Stimulated activated CD4-positive, alpha-beta T cell treated with anti-CD3 and anti-CD28 coated beads, Interleukin-15, amount 100 ng/mL, for 48 hours (primary cell): Measurements from ENCODE around the gene TAGLN2.

Experiments used
- DNase-seq, 2 donors: peaks; one replicate each; pipeline ENCODE4 v3.0.0-alpha.2; 2020; ENCODE audit warnings: low read depth in 2 of 2

The TAGLN2 gene

GRCh38 chr1:159924791-159925718 lies at the start of gene TAGLN2:
TAGLN2 (minus strand) TSS chr1:159925507; CDS start chr1:159920509, 4,998 bp downstream.
- DNase-seq = peak; percentile 82 to 85

DNA sequence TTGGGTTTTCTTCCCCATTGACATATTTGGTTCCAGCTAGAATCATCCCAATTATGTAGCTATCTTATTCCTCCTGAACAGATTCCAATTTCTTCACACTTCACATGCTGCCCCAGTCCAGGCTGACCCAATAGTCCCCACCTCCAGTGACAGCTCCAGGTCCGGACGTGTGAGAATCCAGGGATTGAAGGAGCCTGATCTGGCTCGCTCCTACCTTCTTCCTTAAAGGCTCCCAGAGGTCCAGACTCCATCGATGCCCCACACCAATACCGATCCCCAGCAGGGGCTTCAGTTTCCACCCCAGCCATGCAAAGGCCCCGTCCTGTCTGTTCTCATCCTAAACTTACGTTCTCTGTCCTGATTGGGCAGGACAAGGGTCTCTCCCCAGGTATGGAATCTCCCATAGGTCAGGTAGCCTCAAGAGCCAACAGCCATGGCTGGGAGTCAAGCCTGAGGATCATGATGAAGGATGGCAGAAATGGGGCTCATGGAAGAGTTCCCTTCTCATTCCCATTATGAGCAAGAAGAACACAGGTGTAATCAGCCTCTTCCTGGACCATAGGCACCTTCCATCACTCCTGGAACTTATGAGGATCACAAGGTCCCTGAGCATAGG lies 49.2 kb upstream of the TAGLN2 start:
- DNase-seq = no peak

GRCh38 chr1:159973350-159973940 lies 48.1 kb upstream of the TAGLN2 start:
- no peak for DNase-seq

GRCh38 chr1:159972443-159973205 lies 47.3 kb upstream of the TAGLN2 start:
- DNase-seq = no peak

GRCh38 chr1:159970932-159971342 lies 45.6 kb upstream of the TAGLN2 start:
- DNase-seq = no peak

- no peak for DNase-seq
Observed at GRCh38 chr1:159968901-159969300, 43.6 kb upstream of the TAGLN2 start.

DNA sequence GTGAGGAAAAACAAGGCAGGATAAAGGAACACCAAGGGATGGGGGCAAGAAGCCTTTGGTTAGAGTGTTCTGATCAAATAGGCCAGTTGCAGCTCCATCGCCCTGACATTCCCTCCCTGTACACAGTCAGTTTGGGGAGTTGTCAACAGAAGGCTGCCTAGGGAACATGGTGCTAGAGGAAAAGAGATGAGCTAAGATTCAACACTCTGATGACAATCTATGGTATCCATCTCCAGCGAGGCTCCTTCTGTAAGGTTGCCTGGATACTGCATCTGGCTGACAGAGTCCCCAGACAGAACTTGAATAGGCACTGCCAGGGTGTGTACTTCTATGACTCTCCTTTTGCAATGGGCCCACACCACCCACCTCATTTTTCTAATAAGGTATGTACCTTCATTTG lies 40.0 kb upstream of the TAGLN2 start:
- DNase-seq = no peak

- DNase-seq = no peak
Observed at GRCh38 chr1:159964144-159964543, 38.8 kb upstream of the TAGLN2 start.

DNA sequence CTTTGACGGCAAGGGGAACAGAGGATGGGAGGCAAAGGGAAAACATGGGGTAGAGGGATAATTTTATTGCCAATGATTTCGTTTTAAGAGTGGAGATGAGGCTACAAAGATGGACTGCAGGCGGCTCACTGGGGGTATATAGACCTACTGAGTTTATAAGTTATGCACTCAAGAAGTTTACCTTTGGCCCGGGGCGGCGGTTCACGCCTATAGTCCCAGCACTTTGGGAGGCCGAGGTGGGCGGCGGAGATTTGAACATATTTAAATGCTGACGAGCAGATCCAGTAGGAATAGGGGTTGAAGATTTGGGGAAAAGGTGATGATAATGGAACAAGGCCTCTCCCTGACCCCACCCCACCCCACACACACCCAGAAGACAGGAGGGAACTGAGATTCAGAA lies 36.9 kb upstream of the TAGLN2 start:
- no peak for DNase-seq

GRCh38 chr1:159961636-159962035 lies 36.3 kb upstream of the TAGLN2 start:
- DNase-seq = no peak

GRCh38 chr1:159960721-159961381 lies 35.5 kb upstream of the TAGLN2 start:
- no peak for DNase-seq

- no peak for DNase-seq
Observed at GRCh38 chr1:159959451-159959850, 34.1 kb upstream of the TAGLN2 start.

GRCh38 chr1:159958719-159959380 lies 33.5 kb upstream of the TAGLN2 start:
- no peak for DNase-seq

GRCh38 chr1:159957824-159958268 lies 32.5 kb upstream of the TAGLN2 start:
- no peak for DNase-seq

GRCh38 chr1:159955456-159955855 lies 30.1 kb upstream of the TAGLN2 start:
- no peak for DNase-seq

DNA sequence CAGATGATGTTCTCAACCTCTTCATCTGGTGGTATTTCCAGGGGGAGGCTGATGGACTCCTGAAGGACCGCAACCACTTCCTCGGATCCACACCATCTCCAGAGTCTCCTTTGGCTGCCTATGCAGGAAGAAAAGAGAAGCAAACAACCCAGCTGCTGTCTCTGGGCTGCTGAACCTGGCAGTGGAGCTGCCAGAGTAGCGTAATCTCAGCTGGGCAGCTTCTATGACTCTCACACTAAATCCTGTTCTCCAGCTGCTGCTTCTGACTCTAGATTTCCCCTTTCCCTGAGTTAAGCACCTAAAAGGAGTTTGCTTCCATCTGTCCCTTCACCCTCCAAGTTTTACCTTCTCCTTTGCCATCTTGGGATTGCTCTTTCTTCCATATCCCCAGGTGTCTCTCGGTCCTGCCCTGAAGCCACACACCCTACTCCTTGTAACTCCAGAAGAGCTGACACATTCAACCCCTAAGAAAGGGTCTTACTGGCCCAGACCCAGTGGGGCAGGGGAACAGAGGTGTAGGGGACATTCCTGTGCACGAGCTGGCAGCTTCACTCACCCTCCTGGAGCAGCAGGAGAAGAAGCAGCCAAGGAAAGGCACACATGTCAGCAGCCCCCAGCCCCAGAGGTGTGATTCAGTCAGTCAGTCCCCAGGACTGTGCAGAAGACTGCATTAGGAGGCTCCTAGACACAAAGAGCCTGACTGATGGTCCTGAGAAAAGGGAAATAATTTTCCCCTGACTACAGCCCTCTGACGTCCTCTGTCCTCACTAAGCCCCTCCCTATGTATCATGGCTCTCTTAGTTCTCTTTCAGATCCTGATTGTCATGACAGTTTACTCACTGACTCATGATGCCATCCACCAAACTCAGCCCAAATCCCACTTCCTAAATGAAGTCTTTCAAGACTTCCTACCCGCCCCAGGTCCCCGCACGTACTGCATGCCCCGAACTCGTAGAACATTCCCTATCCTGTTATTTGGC lies 28.5 kb upstream of the TAGLN2 start, which contains the start of gene SLAMF9:
SLAMF9 (minus strand) TSS at position 702 of the 980 bp plus-strand sequence; CDS start at position 602, 100 bp downstream.
- DNase-seq = no peak

- DNase-seq = no peak
Observed at GRCh38 chr1:159952932-159953331, 27.6 kb upstream of the TAGLN2 start.

GRCh38 chr1:159951551-159951950 lies 26.2 kb upstream of the TAGLN2 start:
- no peak for DNase-seq

- no peak for DNase-seq
Observed at GRCh38 chr1:159951016-159951415, 25.7 kb upstream of the TAGLN2 start.
